NK-92 (cell line): ENCODE data around the gene DOCK7.
"Not testable (repeated sequence)": the region's sequence is repeated elsewhere in the genome, so short reads cannot be mapped to it uniquely, and the experiment has no call there.

Source experiments
- DNase-seq: peaks from one replicate; lab custom pipeline; 2025; ENCODE audit not compliant: unreplicated experiment; lab: John Stamatoyannopoulos, UW

DOCK7 gene

GRCh38 chr1:62698161-62698560 is 10.0 kb upstream of the DOCK7 start:
- DNase-seq: not testable (repeated sequence)

GRCh38 chr1:62694479-62694878 is 6.3 kb upstream of the DOCK7 start:
- not testable (repeated sequence) for DNase-seq

- no peak for DNase-seq
Observed at GRCh38 chr1:62693123-62693522, 4.9 kb upstream of the DOCK7 start.

GRCh38 chr1:62691062-62691844 is 3.1 kb upstream of the DOCK7 start:
- no peak for DNase-seq

- DNase-seq: no peak
Observed at GRCh38 chr1:62689524-62689923, 1.3 kb upstream of the DOCK7 start.

GRCh38 chr1:62688687-62689085 is 500 bp upstream of the DOCK7 start:
- DNase-seq: no peak

- DNase-seq: no peak
Observed at GRCh38 chr1:62687421-62687902, 724 bp downstream of the DOCK7 start.

GRCh38 chr1:62686822-62687221 is 1.4 kb downstream of the DOCK7 start:
- no peak for DNase-seq

- DNase-seq: no peak
Observed at GRCh38 chr1:62685431-62685859, 2.7 kb downstream of the DOCK7 start.

GRCh38 chr1:62682531-62682930 is 5.7 kb downstream of the DOCK7 start:
- no peak for DNase-seq

- DNase-seq: not testable (repeated sequence)
Observed at GRCh38 chr1:62680992-62681391, 7.2 kb downstream of the DOCK7 start.

- DNase-seq: not testable (repeated sequence)
Observed at GRCh38 chr1:62677822-62678221, 10.4 kb downstream of the DOCK7 start.

GRCh38 chr1:62676611-62677356 is 11.4 kb downstream of the DOCK7 start:
- DNase-seq: no peak

- DNase-seq: no peak
Observed at GRCh38 chr1:62673629-62674028, 14.6 kb downstream of the DOCK7 start.

- DNase-seq: no peak
Observed at GRCh38 chr1:62672029-62672428, 16.2 kb downstream of the DOCK7 start.

GRCh38 chr1:62654744-62655143 is 33.4 kb downstream of the DOCK7 start:
- DNase-seq: no peak

- no peak for DNase-seq
Observed at GRCh38 chr1:62652387-62652786, 35.8 kb downstream of the DOCK7 start.

GRCh38 chr1:62643283-62643682 is 44.9 kb downstream of the DOCK7 start:
- no peak for DNase-seq

GRCh38 chr1:62637392-62638105 is 50.6 kb downstream of the DOCK7 start:
- DNase-seq: no peak

- DNase-seq: no peak
Observed at GRCh38 chr1:62628506-62628905, 59.7 kb downstream of the DOCK7 start.

- no peak for DNase-seq
Observed at GRCh38 chr1:62625415-62625814, 62.8 kb downstream of the DOCK7 start.

- no peak for DNase-seq
Observed at GRCh38 chr1:62621907-62622306, 66.3 kb downstream of the DOCK7 start.
